NCI-H82 (cell line): ENCODE data around the gene PPIL4.
"Not testable (repeated sequence)": the region's sequence is repeated elsewhere in the genome, so short reads cannot be mapped to it uniquely, and the experiment has no call there.

ENCODE experiments used
- DNase-seq: peaks from one replicate; lab custom pipeline; 2025; lab: John Stamatoyannopoulos, UW

PPIL4 gene

DNA sequence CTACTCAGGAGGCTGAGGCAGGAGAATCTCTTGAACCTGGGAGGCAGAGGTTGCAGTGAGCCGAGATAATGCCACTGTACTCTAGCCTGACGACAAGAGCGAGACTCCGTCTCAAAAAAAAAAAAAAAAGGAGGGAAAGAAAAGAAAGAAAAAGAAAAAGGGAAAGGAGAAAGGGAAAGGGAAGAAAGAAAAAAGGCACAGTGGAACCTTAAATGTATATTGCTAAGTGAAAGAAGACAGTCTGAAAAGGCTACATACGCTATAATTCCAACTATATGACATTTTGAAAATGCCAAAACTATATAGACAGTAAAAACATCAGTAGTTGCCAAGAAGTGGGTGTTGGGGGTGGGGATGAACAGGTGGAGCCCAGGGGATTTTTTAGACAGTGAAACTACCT lies 16.2 kb downstream of the PPIL4 start:
- no peak for DNase-seq

GRCh38 chr6:149515494-149515893 lies 30.3 kb downstream of the PPIL4 start:
- no peak for DNase-seq

- DNase-seq = no peak
Measured at GRCh38 chr6:149513915-149514314, 31.9 kb downstream of the PPIL4 start.

- no peak for DNase-seq
Measured at GRCh38 chr6:149510793-149511512, 34.9 kb downstream of the PPIL4 start.

DNA sequence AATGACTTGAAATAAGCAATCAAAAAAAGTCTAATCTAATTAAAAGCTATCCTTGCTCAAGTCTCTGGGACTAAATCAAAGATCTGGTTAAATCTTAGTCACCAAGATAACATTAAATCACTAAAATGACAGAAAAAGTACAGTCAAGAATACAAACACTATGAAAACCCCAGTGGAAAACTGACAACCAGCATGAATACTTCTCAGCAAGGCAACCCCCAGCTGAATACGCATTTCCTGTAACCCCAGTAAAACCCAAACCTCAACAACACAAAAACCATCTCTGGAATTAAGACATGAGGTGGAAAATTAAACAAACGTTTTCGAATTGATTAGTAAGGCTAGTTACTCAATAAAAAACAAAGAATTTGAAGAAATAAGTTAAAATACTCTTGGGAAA lies 37.4 kb downstream of the PPIL4 start:
- DNase-seq = no peak

GRCh38 chr6:149503872-149504271 lies 42.0 kb downstream of the PPIL4 start:
- no peak for DNase-seq

GRCh38 chr6:149503276-149503675 lies 42.6 kb downstream of the PPIL4 start:
- DNase-seq = no peak

DNA sequence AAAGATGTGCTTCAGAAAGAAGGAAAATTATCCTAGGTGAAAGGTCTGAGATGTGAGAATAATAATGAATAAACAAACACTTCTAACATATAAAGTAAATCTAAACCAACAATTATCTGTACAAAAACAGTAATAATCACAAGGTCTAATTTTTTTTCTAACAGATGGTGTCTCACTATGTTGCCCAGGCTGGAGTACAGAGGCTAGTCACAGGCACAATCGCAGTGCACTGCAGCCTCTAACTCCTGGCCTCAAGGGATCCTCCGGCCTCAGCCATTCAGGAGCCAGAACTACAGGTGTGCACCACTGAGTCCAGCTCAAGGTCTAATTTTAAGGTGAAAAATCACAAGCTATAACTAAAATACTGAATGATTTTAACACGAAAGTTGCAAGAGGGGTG lies 44.1 kb downstream of the PPIL4 start:
- DNase-seq = no peak

GRCh38 chr6:149501201-149501600 lies 44.6 kb downstream of the PPIL4 start:
- no peak for DNase-seq

- peak; percentile 47 for DNase-seq
Measured at GRCh38 chr6:149500096-149500495, 45.7 kb downstream of the PPIL4 start.

- DNase-seq = no peak
Measured at GRCh38 chr6:149499066-149499465, 46.8 kb downstream of the PPIL4 start.

DNA sequence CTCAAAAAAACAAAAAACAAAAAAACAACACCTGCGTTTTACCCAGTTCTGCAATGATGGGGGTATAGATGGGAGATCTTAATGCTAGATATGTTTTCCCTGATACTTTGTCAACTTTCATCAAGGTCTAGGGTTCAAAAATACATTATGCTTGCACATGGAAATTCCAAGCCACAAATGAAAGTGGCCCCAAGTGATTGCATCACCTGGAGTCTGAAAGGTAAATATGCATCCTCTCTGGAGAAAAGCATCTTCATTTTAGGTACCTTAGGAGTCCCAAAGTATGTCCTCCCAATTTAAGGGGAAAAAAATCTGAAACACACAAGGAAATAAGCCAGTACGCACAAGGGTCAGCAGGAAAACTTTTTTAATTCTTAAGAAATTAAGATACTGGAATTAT lies 48.5 kb downstream of the PPIL4 start:
- DNase-seq = no peak

- not testable (repeated sequence) for DNase-seq
Measured at GRCh38 chr6:149496597-149496996, 49.2 kb downstream of the PPIL4 start.

- not testable (repeated sequence) for DNase-seq
Measured at GRCh38 chr6:149495349-149496016, 50.4 kb downstream of the PPIL4 start.

DNA sequence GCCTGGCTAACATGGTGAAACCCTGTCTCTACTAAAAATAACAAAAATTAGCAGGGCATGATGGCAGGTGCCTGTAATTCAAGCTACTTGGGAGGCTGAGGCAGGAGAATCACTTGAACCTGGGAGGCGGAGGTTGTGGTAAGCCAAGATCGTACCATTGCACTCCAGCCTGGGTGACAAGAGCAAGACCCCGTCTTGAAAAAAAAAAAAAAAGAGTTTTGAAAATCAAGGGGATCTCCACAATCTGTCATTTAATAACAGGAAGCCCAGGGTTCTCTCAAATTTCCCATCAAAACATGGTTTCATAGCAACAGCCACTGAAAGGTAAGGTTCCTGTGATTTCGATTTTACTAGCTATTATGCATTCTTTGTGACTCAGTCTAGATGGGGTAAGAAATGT lies 51.0 kb downstream of the PPIL4 start:
- DNase-seq = not testable (repeated sequence)

DNA sequence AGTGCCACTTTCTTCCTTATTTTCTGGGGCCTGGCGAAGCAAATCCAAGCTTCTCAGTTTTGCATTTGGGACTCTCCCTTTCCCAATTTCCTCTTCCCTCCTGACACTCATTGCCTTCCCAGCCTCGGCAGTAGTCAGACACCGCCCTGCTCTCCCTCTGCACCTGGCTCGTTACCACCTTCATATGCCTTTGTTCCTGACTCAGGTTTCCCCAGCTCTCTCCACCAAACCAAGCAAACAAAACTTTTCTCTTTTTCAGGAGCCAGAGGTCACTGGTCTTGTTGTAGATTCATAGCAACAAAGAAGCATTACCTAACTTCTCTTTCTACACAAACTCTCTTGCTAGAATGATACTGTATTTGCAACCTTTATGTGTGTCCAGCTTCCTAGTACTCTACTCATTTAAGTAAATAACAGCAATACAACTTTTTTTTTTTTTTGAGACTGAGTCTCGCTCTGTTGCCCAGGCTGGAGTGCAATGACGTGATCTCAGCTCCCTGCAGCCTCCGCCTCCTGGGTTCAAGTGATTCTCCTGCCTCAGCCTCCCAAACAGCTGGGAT lies 52.0 kb downstream of the PPIL4 start:
- DNase-seq = no peak

- DNase-seq = no peak
Measured at GRCh38 chr6:149492798-149493343, 53.0 kb downstream of the PPIL4 start.

- DNase-seq = no peak
Measured at GRCh38 chr6:149489967-149490366, 55.9 kb downstream of the PPIL4 start.

DNA sequence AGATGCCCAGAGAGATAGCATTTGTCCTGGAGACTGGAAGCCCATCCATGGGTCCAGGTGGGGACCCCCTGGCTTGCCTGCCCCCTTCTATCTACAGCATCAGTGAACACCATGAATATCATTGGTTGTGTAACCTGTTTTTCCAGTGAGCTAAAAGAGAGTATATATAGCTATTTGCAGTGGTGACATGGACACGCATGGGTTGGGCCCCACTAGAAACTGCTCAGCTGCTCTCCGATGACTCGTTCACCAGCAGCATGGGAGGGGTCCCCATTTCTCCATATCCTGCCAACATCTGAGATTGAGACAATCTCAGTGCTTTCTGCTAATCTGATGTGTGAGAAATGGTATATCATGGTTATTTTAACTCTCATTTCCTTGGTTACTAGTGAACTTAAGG lies 57.0 kb downstream of the PPIL4 start:
- no peak for DNase-seq

- DNase-seq = no peak
Measured at GRCh38 chr6:149487316-149487715, 58.5 kb downstream of the PPIL4 start.

DNA sequence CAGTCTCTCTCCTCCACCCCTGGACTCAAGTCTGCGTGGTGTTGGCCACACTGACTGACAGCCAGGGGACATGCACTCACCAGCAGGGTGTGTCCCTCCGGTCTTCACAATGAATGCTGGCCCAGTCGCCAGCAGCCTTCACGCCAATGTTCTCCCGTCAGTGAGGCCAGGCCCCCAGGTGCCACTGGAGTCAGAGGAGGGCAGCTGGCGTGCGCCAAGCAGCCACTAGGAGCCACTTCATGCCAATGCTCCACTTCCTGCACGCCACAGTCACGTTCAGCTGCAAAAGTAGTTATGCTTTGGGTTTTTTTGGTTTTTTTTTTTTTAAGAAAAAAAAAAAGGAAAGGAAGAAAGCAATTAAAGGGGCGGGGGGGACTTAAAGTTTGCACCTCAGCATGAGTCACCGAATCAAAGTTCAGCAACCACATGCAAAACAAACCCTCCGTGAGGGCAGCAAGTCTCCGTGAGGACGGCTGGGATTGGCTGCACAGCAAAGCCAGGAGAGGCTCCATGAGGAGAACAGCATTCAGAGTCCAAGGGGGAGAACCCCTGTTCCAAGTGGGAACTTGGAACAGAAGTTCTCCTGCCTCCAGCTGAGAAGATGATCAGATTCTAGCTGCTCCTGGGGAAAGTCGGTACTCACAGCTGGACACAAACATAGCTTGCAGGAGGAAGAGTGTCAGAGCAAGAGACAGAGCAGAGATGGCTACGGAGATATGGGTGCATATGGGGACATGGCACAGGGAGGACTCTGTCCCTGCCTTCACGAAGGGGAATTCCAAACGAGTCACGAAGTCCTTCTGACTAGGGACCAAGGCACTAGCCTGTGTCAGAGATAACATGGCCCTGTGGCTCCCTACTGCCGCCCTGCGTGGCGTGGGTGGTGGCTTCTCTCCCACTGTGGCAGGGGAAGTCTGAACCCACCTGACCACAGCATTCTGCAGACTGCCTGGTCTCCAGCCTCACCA lies 60.8 kb downstream of the PPIL4 start, which contains the start of gene ZC3H12D:
ZC3H12D (minus strand) TSS at position 282 of the 968 bp plus-strand sequence. CDS start 10,471 bp downstream, outside the sequence.
- no peak for DNase-seq
